ENCODE data around the gene GFRA1.

GFRA1 gene

DNA sequence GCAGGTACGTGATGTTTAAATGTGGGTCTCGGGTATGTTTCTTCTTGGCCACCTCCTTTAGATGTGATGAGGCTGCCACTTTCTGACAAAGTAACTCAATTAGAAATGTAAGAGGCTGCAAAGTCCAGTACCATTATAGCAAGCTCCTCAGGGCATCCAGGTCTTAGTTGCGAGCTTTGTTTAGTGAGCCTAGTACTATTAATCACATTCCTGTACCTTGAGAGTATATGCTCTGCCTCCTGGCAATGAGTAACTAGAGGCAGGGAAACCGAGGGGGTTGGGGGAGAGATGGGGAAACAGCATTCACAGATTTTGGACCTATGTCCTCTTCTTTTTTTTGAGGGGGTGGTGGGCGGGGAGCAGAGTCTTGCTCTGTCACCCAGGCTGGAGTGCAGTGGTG, 131.8 kb downstream of the GFRA1 start:
- TF ChIP-seq, protein P1, sequence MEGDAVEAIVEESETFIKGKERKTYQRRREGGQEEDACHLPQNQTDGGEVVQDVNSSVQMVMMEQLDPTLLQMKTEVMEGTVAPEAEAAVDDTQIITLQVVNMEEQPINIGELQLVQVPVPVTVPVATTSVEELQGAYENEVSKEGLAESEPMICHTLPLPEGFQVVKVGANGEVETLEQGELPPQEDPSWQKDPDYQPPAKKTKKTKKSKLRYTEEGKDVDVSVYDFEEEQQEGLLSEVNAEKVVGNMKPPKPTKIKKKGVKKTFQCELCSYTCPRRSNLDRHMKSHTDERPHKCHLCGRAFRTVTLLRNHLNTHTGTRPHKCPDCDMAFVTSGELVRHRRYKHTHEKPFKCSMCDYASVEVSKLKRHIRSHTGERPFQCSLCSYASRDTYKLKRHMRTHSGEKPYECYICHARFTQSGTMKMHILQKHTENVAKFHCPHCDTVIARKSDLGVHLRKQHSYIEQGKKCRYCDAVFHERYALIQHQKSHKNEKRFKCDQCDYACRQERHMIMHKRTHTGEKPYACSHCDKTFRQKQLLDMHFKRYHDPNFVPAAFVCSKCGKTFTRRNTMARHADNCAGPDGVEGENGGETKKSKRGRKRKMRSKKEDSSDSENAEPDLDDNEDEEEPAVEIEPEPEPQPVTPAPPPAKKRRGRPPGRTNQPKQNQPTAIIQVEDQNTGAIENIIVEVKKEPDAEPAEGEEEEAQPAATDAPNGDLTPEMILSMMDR (IDR thresholded peaks at IDR 0.05), result no peak

DNA sequence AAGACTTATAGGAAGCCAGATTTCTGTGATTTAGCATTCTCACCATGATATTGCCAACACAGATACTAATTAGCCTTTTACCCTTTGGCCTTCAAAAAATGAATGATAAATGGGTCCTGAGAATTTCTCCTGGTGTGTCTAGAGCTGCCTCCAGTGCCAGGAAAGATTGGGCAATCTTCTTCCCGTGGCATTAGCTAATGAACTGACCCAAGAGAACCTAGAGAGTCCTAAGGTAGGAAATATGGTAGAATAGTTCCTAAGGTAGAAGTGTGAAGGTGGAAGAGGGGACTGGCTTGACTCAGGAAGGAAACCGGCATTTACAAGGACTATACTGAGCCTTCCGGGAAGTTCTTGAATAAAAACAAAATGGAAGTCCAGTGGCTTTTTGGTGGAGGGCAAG, 133.1 kb downstream of the GFRA1 start:
- TF ChIP-seq, protein P1 (IDR thresholded peaks at IDR 0.05), result no peak

DNA sequence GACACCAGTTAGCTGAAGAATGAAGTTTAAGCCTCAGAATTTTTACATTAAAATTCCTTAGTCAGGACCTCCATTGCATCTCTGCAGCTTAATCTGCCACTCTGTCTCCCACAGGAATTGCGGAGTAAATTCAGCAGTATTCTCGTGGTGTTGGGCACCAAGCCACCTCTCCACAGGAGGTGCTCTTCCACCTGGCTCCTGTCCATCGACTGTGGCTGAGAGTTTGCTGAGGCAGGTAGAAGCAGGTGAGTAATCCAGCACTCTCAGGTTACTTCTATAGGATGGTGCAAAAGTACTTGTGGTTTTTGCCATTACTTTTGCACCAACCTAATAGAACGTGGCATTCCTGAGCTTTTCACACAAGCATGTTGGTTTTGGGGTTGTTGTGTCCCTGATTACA, 134.1 kb downstream of the GFRA1 start:
- TF ChIP-seq, protein P1 (IDR thresholded peaks at IDR 0.05), result no peak

DNA sequence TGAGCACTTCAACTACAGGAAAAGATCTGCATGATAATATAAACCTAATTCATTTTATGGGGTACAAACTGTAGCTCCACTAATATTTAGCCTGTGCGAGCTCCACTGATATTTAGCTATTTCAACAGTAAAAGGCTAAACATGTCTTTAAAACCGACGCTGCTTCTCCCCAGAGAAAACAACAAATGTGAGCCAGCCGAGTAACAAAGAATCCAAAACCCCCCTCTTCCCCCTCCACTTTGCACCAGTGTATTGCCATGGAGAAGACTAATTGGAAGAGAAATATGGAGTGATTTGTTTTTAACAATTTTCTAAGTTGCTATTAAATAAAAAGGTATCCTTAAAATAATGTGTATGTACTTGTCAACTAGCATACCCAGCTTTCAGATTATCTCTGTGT, 136.7 kb downstream of the GFRA1 start:
- TF ChIP-seq, protein P1 (IDR thresholded peaks at IDR 0.05), result no peak

GRCh38 chr10:116134322-116134721, 138.7 kb downstream of the GFRA1 start:
- TF ChIP-seq, protein P1 (IDR thresholded peaks at IDR 0.05), result no peak

DNA sequence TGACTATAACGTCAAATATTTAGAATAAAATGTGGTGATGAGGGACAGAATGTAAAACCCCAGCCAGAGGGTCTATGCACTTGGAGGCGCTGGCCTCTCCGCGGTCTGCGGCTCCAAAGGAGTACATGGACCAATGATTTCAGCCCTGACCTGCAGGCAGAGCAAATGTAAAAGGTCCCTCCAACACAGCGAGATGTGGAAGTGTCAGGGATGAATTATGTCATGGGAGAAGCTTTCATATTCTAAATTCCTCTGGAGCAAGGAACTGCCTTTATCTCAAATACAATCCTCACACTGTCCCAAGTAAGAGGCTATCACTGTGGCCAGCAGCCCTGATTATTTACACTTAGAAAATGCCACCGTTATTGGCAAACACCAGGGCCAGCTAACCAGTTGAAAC, 139.4 kb downstream of the GFRA1 start:
- TF ChIP-seq, protein P1 (IDR thresholded peaks at IDR 0.05), result no peak

DNA sequence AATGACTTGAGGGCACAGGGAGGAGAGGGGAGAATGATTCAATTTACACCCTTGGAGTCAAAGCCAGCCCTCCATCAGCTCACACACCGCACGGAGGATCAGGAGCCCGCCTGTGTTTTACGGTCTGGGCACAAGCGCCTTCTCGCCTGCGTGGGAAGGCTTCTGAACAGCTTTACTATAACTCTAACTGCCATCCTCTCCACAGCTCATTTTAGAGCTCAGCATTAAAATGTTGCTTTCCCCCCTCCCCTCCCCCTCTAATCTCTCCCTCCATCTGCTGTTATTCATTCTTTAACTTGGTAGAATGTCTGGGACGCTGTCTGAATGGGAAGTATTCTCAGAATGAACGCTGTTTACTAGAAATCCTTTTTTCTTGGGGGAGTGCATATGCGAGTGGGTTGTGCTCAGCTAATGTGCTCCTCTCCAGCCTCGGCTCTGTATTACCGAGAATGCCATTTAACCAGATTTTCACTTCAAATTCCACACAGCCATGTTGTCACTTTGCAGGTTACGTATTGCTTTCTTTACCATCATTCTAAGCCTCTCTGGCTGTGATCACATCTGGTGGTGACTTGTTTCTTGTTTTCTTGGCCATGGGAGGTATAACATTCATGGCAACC, 140.1 kb downstream of the GFRA1 start:
- TF ChIP-seq, protein P1 (IDR thresholded peaks at IDR 0.05), result no peak

DNA sequence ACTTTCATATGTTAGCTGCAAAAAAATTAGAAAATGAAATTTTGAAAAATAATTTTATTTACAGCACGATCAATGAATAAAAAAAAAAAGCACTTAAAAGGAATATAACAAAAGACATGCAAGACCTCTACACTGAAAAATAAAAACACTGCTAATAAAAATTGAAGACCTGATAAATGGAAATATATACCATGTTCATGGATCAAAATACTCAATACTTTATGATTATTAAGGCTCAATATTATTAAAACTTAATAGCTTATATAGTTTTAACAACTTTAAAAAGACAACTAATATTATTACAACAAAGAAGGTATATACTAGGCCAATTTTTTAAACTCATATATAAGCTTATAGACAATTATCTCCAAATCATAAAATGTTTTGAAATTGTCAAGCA, 143.0 kb downstream of the GFRA1 start:
- TF ChIP-seq, protein P1 (IDR thresholded peaks at IDR 0.05), result no peak

Data from LNCAP (cell line).